Right lobe of liver (tissue), 6 donors: ENCODE data around the gene TTI1. TPM values are rescaled to one million over a fixed set of nuclear protein-coding genes. Genes with fewer than 3 reads are reported as not detected.
A peak's percentile ranks its signal among the peaks of the same experiment; 100 is the strongest.

ENCODE experiments used
- ATAC-seq, 4 donors: fragments of 200-7000 bp; cut with Tn5 transposase; one replicate each; pipeline ENCODE4 v1.9.1; 2020; ENCODE audit warnings: mild to moderate bottlenecking in 4 of 4, moderate library complexity in 4 of 4
- DNase-seq, 3 donors: peaks; one replicate each; pipeline ENCODE4 v3.0.0-alpha.2; 2020
- H3K27ac ChIP-seq, 3 donors: fragments of 200-600 bp; one replicate each; pipeline ENCODE4 v1.8.0; 2022
- H3K27me3 ChIP-seq, 2 donors: fragments of 200-600 bp; one replicate each; pipeline ENCODE4 v1.8.0; 2022
- H3K36me3 ChIP-seq, 4 donors: fragments of 200-600 bp; sonication (generic) in 1 of 4; one replicate each; pipeline versions ENCODE4 v1.5.1 to v1.8.0; 2017 to 2022; ENCODE audit warnings: control low read depth in 1 of 4
- H3K4me1 ChIP-seq, 4 donors: fragments of 200-600 bp; sonication (generic) in 1 of 4; one replicate each; pipeline versions ENCODE4 v1.5.1 to v1.8.0; 2017 to 2022; ENCODE audit warnings: control low read depth in 1 of 4
- H3K4me3 ChIP-seq, 3 donors: fragments of 200-600 bp; one replicate each; pipeline ENCODE4 v1.8.0; 2022
- H3K9me3 ChIP-seq, 4 donors: fragments of 200-600 bp; sonication (generic) in 1 of 4; one replicate each; pipeline versions ENCODE4 v1.5.1 to v1.8.0; 2017 to 2022; ENCODE audit warnings: control low read depth in 1 of 4
- CTCF ChIP-seq, 4 donors: fragments of 200-600 bp in 3 of 4; fragments of 450-650 bp in 1 of 4; IDR thresholded peaks; one replicate each; pipeline versions ENCODE4 v1.5.1 to v1.8.0; 2016 to 2022; ENCODE audit warnings: antibody characterized with exemption in 4 of 4, mild to moderate bottlenecking in 2 of 4
- POLR2A ChIP-seq: fragments of 450-650 bp; IDR thresholded peaks from one replicate; pipeline ENCODE4 v1.6.1; 2017; ENCODE audit warnings: antibody characterized with exemption, mild to moderate bottlenecking
- whole genome bisulfite sequencing: methylation state at CpG from one replicate; pipeline ENCODE4 v1.1.6; 2018; ENCODE audit warnings: low coverage, low lambda C conversion rate; ENCODE audit not compliant: insufficient coverage; ENCODE audit errors: missing lambda C conversion rate; 5-methylcytosine and 5-hydroxymethylcytosine counted together
- intact Hi-C, 2 donors: fragments of 100-400 bp; cut with DNase I; formaldehyde crosslinking; loops; one replicate each; pipeline versions ENCODE4 v1.11.2 to v1.14.1; 2022
- total RNA-seq, 6 experiments: library from RNA; depleted of rRNA in 2 of 6; stranded (reverse); fragments of >200 nt in 2 of 6; fragmentation: NEBNext Ultra II Directional in 3 of 6; extraction: Animal tissue kit (Norgen Biotek cat#: 25700) in 3 of 6; gene quantifications; one replicate each; pipeline versions ENCODE4 v1.1.0 to v1.2.4, GENCODE V29; 2016 to 2023
- donor health status: DM: no; HTN: yes; CAD: no.
- donor health status: DM: no; HTN: no; CAD: no.
- donor health status: DM: no; HTN: no; CAD: no.
- donor health status: DM: no; HTN: yes; CAD: no.
- donor health status: DM: no; HTN: yes; CAD: no.

Gene TTI1
- total RNA-seq, 6 experiments from 2014 or later: 8.6 to 14.3 (median 11.3) TPM

GRCh38 chr20:38043512-38044300 lies 10.4 kb upstream of the TTI1 start:
- Histone ChIP-seq H3K27ac (no peak overlapping the region), H3K4me1 (peaks cover 0 to 4% (median 0%) of the 10 kb centered on the region in 4 donors), H3K36me3 (peaks cover 5 to 36% (median 9%) of the 10 kb centered on the region in 4 donors), H3K9me3 (no peaks in the 10 kb centered on the region), H3K4me3 (no peak overlapping the region), H3K27me3 (no peaks in the 10 kb centered on the region)
- no peak for TF ChIP-seq POLR2A
- no peak for TF ChIP-seq CTCF (IDR thresholded peaks at IDR 0.05)
- WGBS: 89% methylated on average over 7 of the region's 10 CpGs
- DNase-seq (no peak), ATAC-seq (peak in 1 of 4 donors; percentile 43)
- intact Hi-C loops: no loop called here

DNA sequence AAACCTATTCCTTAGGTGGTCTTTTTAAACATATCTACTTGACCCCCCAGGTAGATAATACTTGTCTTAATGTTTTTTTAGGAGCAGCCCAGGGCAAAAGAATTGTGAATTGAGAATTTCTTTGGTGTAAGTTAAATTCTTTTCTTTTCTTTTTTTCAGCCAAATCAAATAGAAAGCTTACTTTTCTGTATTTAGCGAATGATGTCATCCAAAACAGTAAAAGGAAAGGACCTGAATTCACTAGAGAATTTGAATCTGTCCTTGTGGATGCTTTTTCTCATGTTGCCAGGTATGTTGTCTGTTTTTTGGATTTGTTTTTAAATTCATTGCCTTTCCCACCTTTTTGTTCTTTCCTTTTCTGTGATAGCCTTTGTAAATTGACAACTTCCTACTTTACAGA lies 7.0 kb upstream of the TTI1 start:
- DNase-seq (no peak), ATAC-seq (peak in 1 of 4 donors; percentile 30)
- no peaks in the 10 kb centered on the region for H3K27me3 ChIP-seq
- H3K9me3 ChIP-seq: no peaks in the 10 kb centered on the region
- H3K4me3 ChIP-seq: no peak overlapping the region
- intact Hi-C loops: no loop called here
- H3K4me1 ChIP-seq: peaks cover 0 to 22% (median 4%) of the 10 kb centered on the region in 4 donors
- peaks cover 2 to 22% (median 9%) of the 10 kb centered on the region in 4 donors for H3K36me3 ChIP-seq
- TF ChIP-seq CTCF (IDR thresholded peaks at IDR 0.05) (no peak), POLR2A (no peak)
- 14% methylated on average over 1 of the region's 1 CpG for WGBS
- no peak overlapping the region for H3K27ac ChIP-seq

DNA sequence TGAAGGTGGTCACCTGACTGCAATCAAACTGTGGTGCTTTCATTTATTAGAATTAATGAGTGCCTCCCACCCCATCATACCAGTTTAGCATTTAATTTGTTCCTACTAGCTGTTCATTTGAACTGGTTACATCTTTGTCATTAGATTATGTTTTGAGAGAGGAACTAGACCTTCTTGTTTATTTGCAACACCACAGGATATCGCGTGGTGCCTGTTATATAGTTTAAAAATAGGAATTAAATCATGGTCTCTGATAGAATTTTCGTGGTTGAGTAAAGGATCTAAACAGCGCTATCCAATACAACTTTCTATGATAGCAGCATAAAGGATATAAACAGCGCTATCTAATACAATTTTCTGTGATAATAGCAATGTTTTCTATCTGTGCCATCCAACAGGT lies 3.1 kb upstream of the TTI1 start:
- Histone ChIP-seq H3K4me1 (peaks cover 0 to 43% (median 4%) of the 10 kb centered on the region in 4 donors), H3K27ac (no peak overlapping the region), H3K36me3 (peaks cover 0 to 6% (median under 1%) of the 10 kb centered on the region in 4 donors), H3K27me3 (no peaks in the 10 kb centered on the region), H3K9me3 (no peaks in the 10 kb centered on the region), H3K4me3 (no peak overlapping the region)
- intact Hi-C loops: no loop called here
- DNase-seq (no peak), ATAC-seq (no peak)
- 80% methylated on average over 5 of the region's 5 CpGs for WGBS
- TF ChIP-seq POLR2A: no peak
- no peak for TF ChIP-seq CTCF (IDR thresholded peaks at IDR 0.05)

GRCh38 chr20:38034961-38035360 lies 1.7 kb upstream of the TTI1 start:
- H3K4me3 ChIP-seq: peak overlapping the region in 2 of 3 donors; percentile 91 to 96
- H3K36me3 ChIP-seq: no peaks in the 10 kb centered on the region
- TF ChIP-seq POLR2A (no peak), CTCF (IDR thresholded peaks at IDR 0.05) (no peak)
- no peaks in the 10 kb centered on the region for H3K9me3 ChIP-seq
- DNase-seq (no peak), ATAC-seq (no peak)
- intact Hi-C loops: no loop called here
- peaks cover 0 to 43% (median 6%) of the 10 kb centered on the region in 4 donors for H3K4me1 ChIP-seq
- 50% methylated on average over 5 of the region's 6 CpGs for WGBS
- H3K27ac ChIP-seq: no peak overlapping the region
- H3K27me3 ChIP-seq: no peaks in the 10 kb centered on the region
